Measurements from ENCODE around the gene UPK3A. TPM values are rescaled to one million over a fixed set of nuclear protein-coding genes. Genes with fewer than 3 reads are reported as not detected.

The UPK3A gene
- total RNA-seq, 1 experiment from 2014 or later, result 1.0 TPM

GRCh38 chr22:45344334-45344733 is 59.6 kb downstream of the UPK3A start:
- DNase-seq, result no peak
- ChIA-PET CTCF (interaction anchor here (0.6 kb wide), 1 partner anchor 650 kb away, joined by 3 read pairs; no protein-coding TSS in a partner anchor), POLR2A (ENCODE audit: unreplicated experiment) (no interaction called here)
- Histone ChIP-seq H3K9me2 (ENCODE audit: insufficient read depth) (no peaks in the 10 kb centered on the region), H3K79me2 (ENCODE audit: low read depth) (no peaks in the 10 kb centered on the region), H3K27ac (no peak overlapping the region), H3K9me3 (ENCODE audit: insufficient read depth, low read depth) (no peaks in the 10 kb centered on the region), H3K4me1 (replicated peaks; ENCODE audit: insufficient read depth) (no peaks in the 10 kb centered on the region), H3K27me3 (ENCODE audit: insufficient read depth, low read depth) (no peaks in the 10 kb centered on the region), H4K20me1 (ENCODE audit: insufficient read depth) (no peaks in the 10 kb centered on the region), H3K4me3 (no peak overlapping the region), H3K4me2 (no peak overlapping the region), H3F3A (ENCODE audit: insufficient read depth, low read depth) (peaks cover 9% of the 10 kb centered on the region; the same call in 1 of the 2 replicates), H3K36me3 (ENCODE audit: low read depth) (peaks cover 9% of the 10 kb centered on the region; the same call in 1 of the 2 replicates), H2AFZ (no peak overlapping the region)
- no TSS peak for BruUV-seq (replicated peaks)
- TF ChIP-seq EZH2 (IDR thresholded peaks at IDR 0.05; ENCODE audit: low read depth) (no peak), CTCF (conservative IDR thresholded peaks at IDR 0.05) (no peak)
- intact Hi-C loops (cut with micrococcal nuclease; ENCODE audit: unreplicated experiment), result no loop called here

Other genes starting within 250 kb of the UPK3A start
- gene NUP50, start 121.0 kb upstream of the UPK3A start, total RNA-seq (2021), result 84.0 and 118 TPM in 2 replicates
- 55.5 and 62.6 TPM in 2 replicates for gene KIAA0930, start 44.1 kb upstream of the UPK3A start, total RNA-seq (2021)
- 24.4 and 35.4 TPM in 2 replicates for gene FAM118A, start 25.0 kb downstream of the UPK3A start, total RNA-seq (2021)
- 0.28 and 0.31 TPM in 2 replicates for gene SMC1B, start 128.7 kb downstream of the UPK3A start, total RNA-seq (2021)
- gene RIBC2, start 128.7 kb downstream of the UPK3A start, total RNA-seq (2021), result 4.0 and 11.0 TPM in 2 replicates
- 158 and 167 TPM in 2 replicates for gene FBLN1, start 217.9 kb downstream of the UPK3A start, total RNA-seq (2021)